HepG2 (cell line): ENCODE measurements around the gene BST2. TPM values are rescaled to one million over a fixed set of nuclear protein-coding genes. Genes with fewer than 3 reads are reported as not detected.
A peak's percentile ranks its signal among the peaks of the same experiment; 100 is the strongest.

Source experiments
- ATAC-seq: fragments of 200-7000 bp; cut with Tn5 transposase; 3 replicates; pipeline ENCODE4 v1.9.1; 2020; ENCODE audit warnings: mild to moderate bottlenecking, moderate library complexity
- BruUV-seq: library from RNA; stranded (reverse); fragments of 400-500 nt; replicated peaks from 2 replicates; lab custom pipeline; 2021; lab: Mats Ljungman, UMichigan
- CTCF ChIA-PET: fragments of 300-600 bp; formaldehyde crosslinking; extraction: SDS; loops from one replicate; lab custom pipeline; 2021; ENCODE audit warnings: low total read pairs, inconsistent platforms, low intra/inter-chr PET ratio; lab: Yijun Ruan, JAX
- POLR2A ChIA-PET: fragments of 350-600 bp; sonication (Branson Sonifier 250); formaldehyde crosslinking; loops from one replicate; lab custom pipeline; 2020; ENCODE audit warnings: antibody characterized with exemption, inconsistent platforms; lab: Yijun Ruan, JAX
- DNase-seq: peaks from one replicate; pipeline ENCODE4 v3.0.0-alpha.2; 2015; ENCODE audit warnings: low spot score
- FAIRE-seq: peaks from 3 replicates; lab custom pipeline; 2011; peaks lifted over from hg19 to GRCh38; lab: Jason Lieb, UNC
- H2AFZ ChIP-seq: one replicate; pipeline ENCODE4 v1.6.1; 2011; ENCODE audit warnings: low read length, inconsistent platforms
- H3K27ac ChIP-seq: fragments of 300-600 bp; 3 replicates; pipeline ENCODE4 v1.8.0; 2011; ENCODE audit warnings: mixed run types, mild to moderate bottlenecking, mixed read lengths, low read length, inconsistent platforms; ENCODE audit not compliant: insufficient read depth; ENCODE audit errors: extremely low read length
- H3K27me3 ChIP-seq, 2 experiments: fragments of 200-600 bp in 1 of 2; 2 replicates in 1 of 2; 3 replicates in 1 of 2; pipeline versions ENCODE4 v1.6.0 to v1.8.0; 2011; ENCODE audit warnings: low read length in 2 of 2, mild to moderate bottlenecking in 2 of 2, moderate library complexity in 2 of 2, inconsistent platforms in 1 of 2; ENCODE audit not compliant: insufficient read depth in 2 of 2, control insufficient read depth in 1 of 2
- H3K36me3 ChIP-seq, 2 experiments: fragments of 200-600 bp in 1 of 2; replicated peaks in 1 of 2; 2 replicates in 1 of 2; 3 replicates in 1 of 2; pipeline versions ENCODE4 v1.5.1 to v1.8.0; 2011; ENCODE audit warnings: low read length in 2 of 2, inconsistent platforms in 1 of 2; ENCODE audit not compliant: insufficient read depth in 2 of 2, control insufficient read depth in 1 of 2
- H3K4me1 ChIP-seq: 2 replicates; pipeline ENCODE4 v1.5.1; 2012; ENCODE audit warnings: low read length, inconsistent platforms; ENCODE audit not compliant: insufficient read depth
- H3K4me2 ChIP-seq: 2 replicates; pipeline ENCODE4 v1.6.0; 2011; ENCODE audit warnings: low read depth, low read length, inconsistent platforms
- H3K4me3 ChIP-seq, 3 experiments: fragments of 200-600 bp in 1 of 3; sonication (generic), shearing (Covaris generic) in 1 of 3; replicated peaks in 1 of 3; 2 replicates each; pipeline ENCODE4 v1.5.1; 2011 to 2016; ENCODE audit warnings: low read length in 3 of 3, inconsistent platforms in 2 of 3, low read depth in 2 of 3, mild to moderate bottlenecking in 2 of 3, control low read depth in 1 of 3, mixed read lengths in 1 of 3; ENCODE audit not compliant: insufficient read depth in 1 of 3
- H3K79me2 ChIP-seq: one replicate; pipeline ENCODE4 v1.6.1; 2011; ENCODE audit warnings: low read length, inconsistent platforms; ENCODE audit not compliant: insufficient read depth
- H3K9ac ChIP-seq: 2 replicates; pipeline ENCODE4 v1.6.0; 2011; ENCODE audit warnings: mild to moderate bottlenecking, low read depth, low read length, inconsistent platforms; ENCODE audit not compliant: insufficient read depth
- H3K9me3 ChIP-seq: 2 replicates; pipeline ENCODE4 v1.5.1; 2012; ENCODE audit warnings: mild to moderate bottlenecking, low read length
- H4K20me1 ChIP-seq: 2 replicates; pipeline ENCODE4 v1.6.0; 2011; ENCODE audit warnings: inconsistent platforms, mild to moderate bottlenecking, low read length, moderate library complexity; ENCODE audit not compliant: insufficient read depth
- CEBPB ChIP-seq: IDR thresholded peaks from 2 replicates; pipeline ENCODE4 v1.6.1; 2011; ENCODE audit warnings: low read depth, low read length, improper control_type of control experiment, borderline replicate concordance
- CEBPG ChIP-seq: IDR thresholded peaks from 2 replicates; pipeline ENCODE4 v1.6.1; 2016
- SIX4 ChIP-seq: sonication (generic); formaldehyde crosslinking; IDR thresholded peaks from 2 replicates; pipeline ENCODE4 v1.4.0; 2020; ENCODE audit warnings: missing genetic modification reagents
- ZMYM3 ChIP-seq: sonication (generic); formaldehyde crosslinking; IDR thresholded peaks from 2 replicates; pipeline ENCODE4 v1.5.1; 2020; ENCODE audit warnings: mild to moderate bottlenecking, missing genetic modification reagents
- ZNF121 ChIP-seq: sonication (generic); formaldehyde crosslinking; IDR thresholded peaks from 2 replicates; pipeline ENCODE4 v1.5.0; 2020; ENCODE audit warnings: mild to moderate bottlenecking, missing genetic modification reagents
- ZNF260 ChIP-seq: sonication (generic); formaldehyde crosslinking; IDR thresholded peaks from 2 replicates; pipeline ENCODE4 v1.4.0; 2020; ENCODE audit warnings: missing genetic modification reagents, low read depth, mild to moderate bottlenecking, borderline replicate concordance
- ZNF770 ChIP-seq: sonication (generic); formaldehyde crosslinking; IDR thresholded peaks from 2 replicates; pipeline ENCODE4 v1.5.0; 2020; ENCODE audit warnings: mild to moderate bottlenecking, missing genetic modification reagents
- WGBS: methylation state at CpG from one replicate; pipeline ENCODE4 v1.1.6; 2017; ENCODE audit warnings: low lambda C conversion rate; 5-methylcytosine and 5-hydroxymethylcytosine counted together
- in situ Hi-C: cut with HindIII; loops from 2 replicates; pipeline ENCODE4 v1.10.0; 2017; ENCODE audit warnings: low pct_unique_long_range_greater_than_20kb; ENCODE audit not compliant: extremely low pct_ligation_motif_present
- intact Hi-C: fragments of 100-400 bp; cut with micrococcal nuclease; formaldehyde crosslinking; loops from one replicate; pipeline ENCODE4 v1.10.0; 2022; ENCODE audit not compliant: unreplicated experiment
- polyA plus RNA-seq, 8 experiments: library from polyadenylated mRNA; depleted of rRNA in 3 of 8; stranded (reverse) in 7 of 8; unstranded in 1 of 8; fragments of >200 nt; fragmentation: Illumina TruSeq in 4 of 8; extraction: Trizol in 4 of 8; gene quantifications; 2 replicates each; pipeline versions ENCODE4 v1.2.1 to v1.2.3, GENCODE V29; 2011 to 2016; ENCODE audit warnings: low read depth in 4 of 8, missing spikeins in 1 of 8, mixed read lengths in 1 of 8; ENCODE audit not compliant: insufficient read depth in 1 of 8
- total RNA-seq, 5 experiments: library from RNA; depleted of rRNA; stranded (reverse); fragments of >200 nt; fragmentation: Illumina TruSeq; extraction: Trizol; gene quantifications; 2 replicates each; pipeline ENCODE4 v1.2.3, GENCODE V29; 2016; ENCODE audit warnings: low read depth in 1 of 5

Gene BST2
- total and polyA plus RNA-seq, 2 of the 13 experiments (the other 11 are each of a cell fraction or from before 2014, with no cell fraction given) = 58.8 to 93.8 TPM

DNA sequence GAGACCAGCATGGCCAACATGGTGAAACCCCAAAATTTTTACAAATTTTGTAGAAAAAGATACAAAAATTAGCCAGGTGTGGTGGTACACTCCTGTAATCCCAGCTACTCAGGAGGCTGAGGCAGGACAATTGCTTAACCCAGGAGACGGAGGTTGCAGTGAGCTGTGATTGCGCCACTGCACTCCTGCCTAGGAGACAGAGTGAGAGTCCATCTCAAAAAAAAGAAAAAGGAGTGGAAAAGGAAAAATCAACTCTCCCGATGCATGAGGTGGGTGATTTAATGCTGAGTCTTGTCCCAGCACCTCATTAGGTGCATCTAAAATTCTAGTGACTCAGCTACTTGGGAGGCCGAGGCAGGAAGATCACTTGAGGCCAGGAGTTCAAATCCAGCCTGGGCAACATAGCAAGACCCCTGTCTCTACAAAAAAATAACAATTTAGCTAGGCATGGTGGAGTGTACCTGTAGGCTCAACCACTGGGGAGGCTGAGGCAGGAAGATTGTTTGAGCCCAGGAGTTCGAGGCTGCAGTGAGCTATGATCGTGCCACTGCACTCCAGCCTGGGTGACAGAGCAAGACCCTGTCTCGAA lies 48.3 kb downstream of the BST2 start:
- no peak overlapping the region for H2AFZ ChIP-seq
- no peaks in the 10 kb centered on the region for H3K79me2 ChIP-seq
- no peak overlapping the region for H3K9ac ChIP-seq
- peaks cover 24% of the 10 kb centered on the region for H3K4me1 ChIP-seq
- H4K20me1 ChIP-seq = no peaks in the 10 kb centered on the region
- no peak for DNase-seq
- peaks cover 3 to 13% of the 10 kb centered on the region in 2 experiments; a peak in 3 of 5 replicates for H3K27me3 ChIP-seq
- ChIA-PET POLR2A (no interaction called here), CTCF (no interaction called here)
- H3K27ac ChIP-seq = no peak overlapping the region
- no peak for ATAC-seq
- peak overlapping the region; percentile 53; the same call in 1 of the 2 replicates for H3K4me2 ChIP-seq
- 22% methylated on average over 7 of the region's 7 CpGs for WGBS
- FAIRE-seq = no peak
- no peaks in the 10 kb centered on the region for H3K36me3 ChIP-seq
- in situ Hi-C loops (no loop called here), intact Hi-C loops (no loop called here)
- no peaks in the 10 kb centered on the region for H3K9me3 ChIP-seq
- BruUV-seq = no TSS peak
- H3K4me3 ChIP-seq = no peak overlapping the region
- TF ChIP-seq ZNF260 = no peak
- TF ChIP-seq ZMYM3 (CRISPR knock-in tag) = peak; percentile 6; the same call in 1 of the 2 replicates
- peak; percentile 82 for TF ChIP-seq ZNF121 (CRISPR knock-in tag)
- TF ChIP-seq CEBPB = peak; percentile 69; the same call in 1 of the 2 replicates
- no peak for TF ChIP-seq SIX4
- TF ChIP-seq CEBPG (CRISPR knock-in tag) = peak; percentile 64
- 0 out of 2 replicates have a peak, but pooled peaks have one; percentile 36 for TF ChIP-seq ZNF770 (CRISPR knock-in tag)
